GM21367 (cell line): ENCODE measurements around the gene AMZ2.
"Not testable (repeated sequence)": the region's sequence is repeated elsewhere in the genome, so short reads cannot be mapped to it uniquely, and the experiment has no call there.

Experiments used
- ATAC-seq: cut with Tn5 transposase; IDR thresholded peaks from one replicate; pipeline ENCODE4 v1.9.1; 2021; ENCODE audit not compliant: unreplicated experiment

AMZ2 gene, protein sequence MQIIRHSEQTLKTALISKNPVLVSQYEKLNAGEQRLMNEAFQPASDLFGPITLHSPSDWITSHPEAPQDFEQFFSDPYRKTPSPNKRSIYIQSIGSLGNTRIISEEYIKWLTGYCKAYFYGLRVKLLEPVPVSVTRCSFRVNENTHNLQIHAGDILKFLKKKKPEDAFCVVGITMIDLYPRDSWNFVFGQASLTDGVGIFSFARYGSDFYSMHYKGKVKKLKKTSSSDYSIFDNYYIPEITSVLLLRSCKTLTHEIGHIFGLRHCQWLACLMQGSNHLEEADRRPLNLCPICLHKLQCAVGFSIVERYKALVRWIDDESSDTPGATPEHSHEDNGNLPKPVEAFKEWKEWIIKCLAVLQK

DNA sequence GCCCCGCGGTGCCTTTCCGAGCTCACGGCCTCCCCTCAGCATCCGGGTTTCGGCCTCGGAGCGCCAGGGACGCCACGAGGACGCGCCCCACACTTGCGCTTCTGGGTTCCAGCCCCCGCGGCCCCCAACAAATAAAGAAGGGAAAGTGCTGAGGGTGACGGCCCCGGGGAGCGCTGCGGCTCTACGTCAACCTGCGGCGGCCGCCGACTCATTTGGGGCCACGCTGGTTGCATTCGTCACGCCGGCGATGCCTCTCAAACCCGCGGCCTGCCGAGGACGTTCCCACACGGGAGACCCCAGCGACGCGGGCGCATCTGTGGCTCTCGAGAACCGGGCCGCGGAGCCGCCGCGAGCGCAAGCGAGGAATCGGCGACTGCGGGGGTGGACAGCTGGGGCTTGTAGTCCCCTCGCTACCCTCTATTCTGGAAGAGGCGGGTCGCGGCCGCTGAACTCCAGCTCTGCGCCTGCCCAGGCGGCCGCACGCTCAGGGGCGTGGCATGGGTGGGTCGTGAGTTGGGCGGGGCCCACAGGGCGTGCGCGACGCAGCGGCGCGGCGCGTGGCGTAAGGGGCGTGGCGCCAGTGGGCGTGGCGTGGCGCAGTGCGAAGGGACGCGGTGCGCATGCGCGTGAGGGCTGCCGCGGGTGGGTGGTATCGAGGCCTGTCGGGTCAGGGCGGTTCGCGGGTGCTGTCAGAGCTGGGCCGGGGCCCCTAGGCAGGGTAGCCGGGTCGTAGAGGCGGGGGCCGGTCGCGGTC lies at the start of gene AMZ2:
AMZ2 (plus strand) TSS at position 599 of the 754 bp plus-strand sequence. CDS start 2,145 bp downstream, outside the sequence.
- peak; percentile 86 for ATAC-seq

DNA sequence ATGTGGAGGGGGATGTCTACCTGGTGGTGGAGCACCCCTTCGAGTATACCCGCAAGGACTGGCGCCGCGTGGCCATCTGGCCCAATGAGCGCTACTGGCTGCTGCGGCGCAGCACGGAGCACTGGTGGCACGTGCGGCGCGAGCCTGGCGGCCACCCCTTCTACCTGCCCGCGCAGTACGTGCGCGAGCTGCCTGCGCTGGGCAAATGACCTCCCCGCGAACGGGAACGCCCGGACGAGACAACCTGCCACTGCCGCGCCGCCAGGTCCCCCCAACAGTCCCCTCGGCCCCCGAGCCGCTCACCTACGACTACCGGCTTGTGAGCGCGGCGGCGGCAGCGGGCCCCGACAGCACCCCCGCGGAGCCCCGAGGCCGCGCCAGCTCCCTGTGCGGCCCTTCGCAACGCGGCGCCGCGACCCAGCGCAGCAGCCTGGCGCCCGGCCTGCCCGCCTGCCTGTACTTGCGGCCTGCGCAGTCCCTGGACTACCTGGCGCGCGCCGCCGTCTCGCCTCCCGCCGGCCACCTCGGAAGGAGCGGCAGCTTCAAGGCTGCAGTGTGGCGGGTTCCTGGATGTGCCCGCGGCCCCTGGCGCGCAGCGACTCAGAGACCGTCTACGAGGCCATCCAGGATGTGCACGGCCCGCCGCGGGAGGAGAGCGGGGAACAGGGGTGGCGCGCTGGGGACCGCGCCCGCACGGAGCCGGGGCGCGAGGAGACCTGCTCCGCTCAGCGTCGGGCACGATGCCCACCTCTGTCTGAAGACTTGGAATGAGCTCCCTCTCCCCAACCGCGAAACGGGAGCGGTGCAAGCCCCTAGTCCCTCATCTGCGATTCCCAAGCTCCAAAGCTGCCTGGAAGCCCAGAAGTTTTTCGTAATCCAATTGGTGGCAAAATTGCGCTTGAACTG lies 48.7 kb upstream of the AMZ2 start:
- ATAC-seq: no peak

DNA sequence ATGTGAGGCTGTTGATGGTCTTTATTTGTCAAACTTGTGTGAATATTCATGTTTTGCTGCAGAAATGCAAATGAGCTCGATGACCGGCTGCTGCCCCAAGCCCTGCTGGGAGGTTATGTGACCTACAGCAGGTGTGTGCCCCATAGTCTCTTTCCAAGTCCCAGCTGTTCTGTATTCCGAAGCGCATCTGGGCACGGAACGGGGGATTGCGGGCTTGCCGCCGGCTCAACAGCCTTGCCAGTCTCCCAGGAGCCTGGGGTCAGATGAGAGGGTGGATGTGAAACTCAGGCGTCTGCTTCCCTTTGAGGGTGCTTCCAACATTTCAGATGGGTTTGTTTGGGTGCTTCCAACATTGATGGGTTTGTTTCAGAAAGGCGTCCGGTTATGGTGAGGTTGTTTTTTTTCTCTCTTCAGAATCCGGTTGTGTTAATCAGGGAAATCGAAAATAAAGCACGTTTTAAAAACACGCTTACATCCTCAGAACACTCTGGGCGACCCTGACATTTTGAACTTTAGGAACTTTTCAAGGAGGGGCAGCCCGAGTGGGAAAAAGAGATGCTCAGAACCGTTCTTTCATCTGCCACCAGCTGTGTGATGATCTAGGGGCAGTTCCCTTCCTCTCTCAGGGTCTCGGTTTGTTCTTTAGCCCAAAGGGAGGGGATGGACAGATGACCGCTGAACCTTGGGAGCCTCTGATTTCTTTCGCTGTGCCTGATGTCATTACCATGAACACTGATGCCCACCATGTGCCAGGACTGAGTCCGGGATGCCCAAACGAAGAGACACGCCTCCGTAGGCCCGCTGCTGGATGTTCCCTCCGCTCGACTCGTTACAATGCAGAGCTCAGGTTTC lies 47.8 kb upstream of the AMZ2 start:
- ATAC-seq: no peak

DNA sequence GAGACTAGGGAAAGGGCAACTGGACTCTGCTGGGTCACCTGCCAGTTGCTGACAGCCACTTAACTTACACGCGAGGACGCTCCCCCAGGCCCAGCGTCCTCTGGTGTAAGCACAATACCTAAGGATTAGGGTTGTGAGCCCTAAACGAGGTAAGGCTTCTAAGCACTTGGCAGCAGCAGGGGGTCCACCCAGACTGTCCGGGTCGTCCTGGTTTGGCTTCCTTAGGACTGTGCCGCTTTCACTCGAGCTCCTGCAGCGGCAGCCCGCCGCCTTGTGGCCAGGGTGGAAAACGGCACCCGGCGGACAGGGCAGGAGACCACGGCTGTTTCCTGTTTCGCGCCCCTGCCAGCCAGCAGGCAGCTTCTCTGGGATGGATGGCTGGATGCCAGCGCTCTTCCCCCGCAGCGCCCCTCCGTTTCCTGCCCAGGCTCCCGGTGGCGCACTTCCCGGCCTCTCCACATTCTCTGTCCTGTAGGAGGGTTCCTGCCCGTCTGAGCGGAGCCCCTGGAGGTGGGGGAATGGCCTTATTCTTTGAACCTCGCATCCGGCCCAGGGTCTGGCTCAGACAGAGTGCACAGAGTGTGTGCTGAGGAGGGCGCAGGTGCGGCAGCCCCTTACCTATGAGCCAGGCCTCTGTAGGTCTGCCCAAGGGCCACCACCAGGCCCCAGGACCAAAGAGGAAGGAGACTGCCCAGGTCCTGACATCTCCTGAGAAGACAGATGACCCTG lies 47.0 kb upstream of the AMZ2 start:
- ATAC-seq: no peak

DNA sequence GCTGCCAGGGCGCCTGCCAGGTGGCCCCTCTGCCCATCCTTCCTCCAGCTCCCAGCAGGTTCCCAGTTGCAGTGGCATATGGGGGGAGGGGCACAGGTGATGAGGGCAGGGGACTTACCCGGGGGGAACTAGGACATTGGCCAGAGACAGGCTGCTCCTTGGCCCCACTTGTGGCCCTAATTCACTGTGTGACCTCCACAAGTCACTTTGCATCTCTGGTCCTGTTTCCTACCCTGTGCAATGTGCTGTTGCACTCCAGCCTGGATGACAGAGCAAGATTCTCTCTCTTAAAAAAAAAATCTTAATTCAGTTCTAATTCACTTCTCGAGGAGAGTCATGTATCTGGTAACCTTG lies 46.4 kb upstream of the AMZ2 start:
- ATAC-seq: not testable (repeated sequence)

DNA sequence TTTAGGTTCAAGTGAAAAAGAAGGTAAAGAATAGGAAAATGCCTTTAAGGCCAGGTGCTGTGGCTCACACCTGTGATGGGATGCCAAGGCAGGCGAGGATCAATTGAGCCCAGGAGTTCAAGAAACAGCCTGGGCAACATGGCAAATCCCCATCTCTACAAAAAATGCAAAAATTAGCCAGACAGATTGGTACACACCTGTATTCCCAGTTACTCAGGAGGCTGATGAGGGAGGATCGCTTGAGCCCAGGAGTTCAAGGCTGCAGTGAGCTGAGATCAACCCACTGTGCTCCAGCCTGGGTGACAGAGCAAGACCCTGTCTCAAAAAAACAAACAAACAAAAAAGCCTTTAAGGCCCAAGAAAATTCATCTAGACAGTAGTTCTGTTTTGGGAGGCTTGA lies 45.5 kb upstream of the AMZ2 start:
- not testable (repeated sequence) for ATAC-seq

DNA sequence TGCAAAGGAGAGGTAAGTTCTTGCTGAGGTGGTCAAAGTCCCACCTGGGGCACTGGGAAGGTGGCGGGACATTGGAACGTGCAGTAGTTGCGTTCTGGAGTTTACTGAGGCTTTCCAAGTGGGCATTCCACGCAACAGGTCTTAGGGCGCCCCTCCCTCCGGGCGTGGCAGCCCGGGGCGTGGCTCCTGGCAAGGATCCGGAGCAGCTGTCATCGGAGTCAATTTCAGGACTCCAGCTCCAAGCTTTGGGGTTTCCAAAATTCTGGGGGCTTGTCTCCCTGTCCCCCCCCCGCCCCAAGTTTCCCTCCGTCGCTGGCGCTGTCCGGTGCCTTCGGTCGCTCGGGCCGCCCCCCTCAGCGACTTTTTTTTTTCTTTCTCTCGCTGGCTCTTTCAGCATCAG lies 43.1 kb upstream of the AMZ2 start:
- no peak for ATAC-seq

DNA sequence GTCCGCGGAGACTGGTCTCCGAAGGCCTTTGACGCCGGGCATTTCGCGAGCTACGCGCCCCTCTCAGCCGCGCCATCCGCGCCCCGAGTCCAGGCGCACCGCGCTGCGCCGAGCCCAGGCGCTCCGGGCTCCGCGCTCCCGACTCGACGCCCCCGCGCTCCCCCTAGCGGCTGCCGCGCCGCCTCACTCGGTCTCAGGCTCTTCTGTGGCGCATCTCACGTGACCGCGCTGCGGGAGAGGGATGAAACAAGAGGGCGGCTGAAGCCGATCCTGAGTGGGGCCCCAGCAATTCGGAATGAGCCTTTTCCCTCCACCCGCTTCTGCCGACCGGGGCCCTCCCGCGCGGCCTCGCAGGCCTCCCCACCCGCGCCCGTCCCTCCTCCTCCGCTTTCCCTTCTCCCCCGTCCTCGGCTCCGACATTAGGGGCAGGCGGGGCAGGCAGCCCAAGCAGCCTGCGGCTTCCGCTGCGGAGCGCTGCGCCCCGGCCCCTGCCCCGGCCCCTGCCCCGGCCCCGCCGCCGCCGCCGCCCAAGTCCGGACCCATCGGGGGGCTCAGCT lies 42.5 kb upstream of the AMZ2 start:
- ATAC-seq: peak; percentile 82

DNA sequence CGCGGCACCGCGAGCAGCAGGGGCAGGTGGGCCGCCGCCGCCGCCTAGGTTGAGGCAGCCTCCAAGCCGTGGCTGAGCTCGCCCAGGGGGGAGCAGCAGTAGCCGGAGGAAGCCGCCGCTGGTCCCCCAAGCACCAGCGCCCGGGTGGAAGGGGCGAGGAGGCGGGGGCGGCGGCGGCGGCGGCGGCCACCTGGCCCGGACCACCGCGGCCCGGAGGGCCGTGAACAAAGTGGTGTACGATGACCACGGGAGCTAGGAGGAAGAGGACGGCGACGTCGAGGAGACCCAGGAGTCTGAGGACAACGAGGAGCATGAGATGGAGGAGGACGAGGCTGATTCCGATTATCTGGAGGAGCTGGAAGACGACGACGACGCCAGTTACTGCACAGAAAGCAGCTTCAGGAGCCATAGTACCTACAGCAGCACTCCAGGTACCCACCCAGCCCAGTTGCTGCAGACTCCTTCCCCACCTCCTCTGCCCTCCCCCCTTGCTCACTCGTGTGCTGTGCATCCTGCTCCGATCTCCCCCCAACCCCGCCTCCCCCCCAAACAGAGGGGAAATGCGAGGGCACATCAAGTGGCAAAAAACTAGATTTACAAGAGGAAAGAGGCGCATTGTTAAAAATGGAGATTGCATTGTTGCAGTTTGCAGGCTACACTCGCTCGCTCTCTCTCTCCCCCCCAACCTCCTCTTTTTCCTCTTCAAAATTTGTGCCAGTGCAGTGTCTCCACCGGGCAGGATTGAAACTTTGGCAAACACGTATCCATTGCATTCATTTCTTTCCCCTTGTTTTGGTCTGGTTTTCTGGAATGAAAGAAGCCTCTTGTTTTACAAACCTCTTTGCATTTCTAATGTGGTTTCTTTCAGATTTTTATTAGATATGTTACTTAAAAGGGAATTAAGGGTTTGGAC lies 41.8 kb upstream of the AMZ2 start:
- no peak for ATAC-seq

DNA sequence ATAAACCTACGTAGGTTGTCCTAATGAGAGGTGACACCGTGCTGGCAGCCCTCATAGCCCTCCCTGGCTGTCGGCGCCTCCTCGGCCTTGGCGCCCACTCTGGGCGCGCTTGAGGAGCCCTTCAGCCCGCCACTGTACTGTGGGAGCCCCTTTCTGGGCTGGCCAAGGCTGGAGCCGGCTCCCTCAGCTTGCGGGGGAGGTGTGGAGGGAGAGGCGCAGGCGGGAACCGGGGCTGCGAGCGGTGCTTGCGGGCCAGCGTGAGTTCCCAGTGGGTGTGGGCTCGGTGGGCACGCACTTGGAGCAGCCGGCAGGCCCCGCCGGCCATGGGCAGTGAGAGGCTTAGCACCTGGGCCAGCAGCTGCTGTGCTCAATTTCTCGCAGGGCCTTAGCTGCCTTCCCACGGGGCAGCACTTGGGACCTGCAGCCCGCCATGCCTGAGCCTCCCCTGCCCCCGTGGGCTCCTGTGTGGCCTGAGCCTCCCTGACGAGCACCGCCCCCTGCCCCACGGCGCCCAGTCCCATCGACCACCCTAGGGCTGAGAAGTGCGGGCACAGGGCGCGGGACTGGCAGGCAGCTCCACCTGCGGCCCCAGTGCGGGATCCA lies 40.1 kb upstream of the AMZ2 start:
- no peak for ATAC-seq

DNA sequence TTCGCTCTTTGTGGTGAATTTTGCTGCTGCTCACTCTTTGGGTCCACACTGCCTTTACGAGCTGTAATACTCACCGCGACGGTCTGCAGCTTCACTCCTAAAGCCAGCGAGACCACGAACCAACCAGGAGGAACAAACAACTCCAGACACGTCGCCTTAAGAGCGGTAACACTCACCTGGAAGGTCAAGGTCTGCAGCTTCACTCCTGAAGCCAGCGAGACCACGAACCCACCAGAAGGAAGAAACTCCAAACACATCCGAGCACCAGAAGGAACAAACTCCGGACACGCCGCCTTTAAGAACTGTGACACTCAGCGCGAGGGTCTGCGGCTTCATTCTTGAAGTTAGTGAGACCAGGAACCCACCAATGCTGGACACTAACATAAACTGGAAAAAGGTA lies 39.2 kb upstream of the AMZ2 start:
- not testable (repeated sequence) for ATAC-seq

DNA sequence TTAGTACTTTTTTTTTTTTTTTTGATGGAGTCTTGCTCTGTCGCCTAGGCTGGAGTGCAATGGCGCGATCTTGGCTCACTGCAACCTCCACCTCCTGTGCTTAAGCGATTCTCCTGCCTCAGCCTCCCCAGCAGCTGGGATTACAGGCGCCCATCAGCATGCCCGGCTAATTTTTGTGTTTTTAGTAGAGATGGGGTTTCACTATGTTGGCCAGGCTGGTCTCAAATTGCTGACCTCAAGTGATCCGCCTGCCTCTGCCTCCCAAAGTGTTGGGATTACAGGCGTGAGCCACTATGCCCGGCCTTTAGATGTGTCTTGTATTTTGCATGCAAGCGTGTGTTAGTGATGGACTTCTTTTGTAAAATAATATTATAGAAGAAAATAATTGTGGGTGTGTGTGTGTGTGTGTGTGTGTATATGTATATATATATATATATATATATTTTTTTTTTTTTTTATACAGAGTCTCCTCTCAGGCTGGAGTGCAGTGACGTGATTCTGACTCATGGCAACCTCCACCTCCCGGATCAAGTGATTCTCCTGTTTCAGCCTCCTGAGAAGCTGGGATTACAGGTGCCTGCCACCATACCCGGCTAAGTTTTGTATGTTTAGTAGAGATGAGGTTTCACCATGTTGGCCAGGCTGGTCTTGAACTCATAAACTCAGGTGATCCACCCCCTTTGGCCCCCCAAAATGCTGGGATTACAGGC lies 38.5 kb upstream of the AMZ2 start:
- not testable (repeated sequence) for ATAC-seq

DNA sequence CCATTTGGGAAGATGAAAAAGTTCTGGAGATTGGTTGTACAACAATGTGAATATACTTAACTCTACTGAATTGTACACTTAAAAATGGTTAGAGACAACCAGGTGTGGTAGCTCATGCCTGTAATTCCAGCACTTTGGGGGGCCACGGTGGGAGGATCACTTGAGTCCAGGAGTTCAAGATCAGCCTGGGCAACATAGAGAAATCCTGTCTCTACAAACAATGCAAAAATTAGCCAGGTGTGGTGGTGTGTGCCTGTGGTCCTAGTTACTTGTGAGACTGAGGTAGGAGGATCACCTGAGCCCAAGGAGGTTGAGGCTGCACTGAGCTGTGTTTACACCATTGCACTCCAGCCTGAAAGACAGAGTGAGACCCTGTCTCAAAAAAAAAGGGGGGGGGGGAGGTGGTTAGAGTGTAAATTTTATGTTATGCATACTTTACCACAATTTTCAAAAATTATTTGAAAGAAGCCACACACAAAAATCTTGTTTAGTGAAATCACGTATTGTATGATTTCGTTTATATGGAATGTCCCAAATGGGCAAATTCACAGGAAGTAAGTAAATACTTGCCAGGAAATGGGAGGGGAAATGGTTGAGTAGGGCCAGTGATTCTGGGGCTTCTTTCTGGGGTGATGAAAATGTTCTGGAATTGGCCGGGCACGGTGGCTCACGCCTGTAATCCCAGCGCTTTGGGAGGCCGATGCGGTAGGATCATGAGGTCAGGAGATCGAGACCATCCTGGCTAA lies 37.1 kb upstream of the AMZ2 start:
- no peak for ATAC-seq

DNA sequence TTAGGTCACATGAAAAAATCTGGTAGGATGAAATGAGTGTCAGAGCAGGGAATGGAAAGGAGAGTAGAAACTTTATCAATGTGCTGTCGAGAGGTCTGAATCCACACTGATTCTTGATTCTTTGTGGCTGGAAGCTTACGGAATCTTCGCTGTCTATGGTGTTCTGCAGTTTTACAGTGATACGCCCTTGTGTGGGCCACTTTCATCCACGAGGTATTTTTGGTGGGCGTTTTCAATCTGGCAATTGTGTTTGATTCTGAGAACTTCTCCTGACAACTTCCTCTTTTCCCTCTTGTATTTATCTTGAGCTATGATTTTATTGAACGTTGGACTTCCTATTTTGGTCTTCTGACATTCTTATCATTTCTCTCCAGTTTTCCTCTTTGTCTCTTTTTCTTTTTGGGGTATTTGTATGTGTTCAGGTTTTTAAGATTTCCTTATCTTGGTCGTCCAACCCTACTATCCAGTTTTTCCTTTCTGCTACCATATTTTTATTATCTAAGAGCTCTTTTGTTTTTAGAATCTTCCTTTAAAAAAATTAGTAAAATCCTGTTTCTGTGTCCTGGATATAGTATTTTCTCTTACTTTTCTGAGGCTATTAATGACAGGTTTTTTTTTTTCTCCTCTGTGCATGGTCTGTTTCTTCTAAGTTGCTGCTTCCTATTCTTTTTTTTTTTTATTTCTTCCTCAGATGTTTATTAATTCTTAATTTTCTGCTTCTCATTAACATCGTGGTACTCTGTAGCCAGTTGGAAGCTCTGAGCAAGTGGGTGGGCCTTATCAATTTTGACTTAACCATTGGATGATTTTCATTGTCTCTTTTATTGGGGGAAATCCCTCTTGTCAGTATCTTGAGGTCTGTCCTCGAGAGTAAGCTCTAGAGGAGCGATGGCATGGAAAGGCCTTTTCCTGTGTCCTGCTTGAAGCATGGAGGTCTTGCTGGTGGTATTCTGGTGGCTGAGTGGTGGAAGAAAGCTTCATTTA lies 34.1 kb upstream of the AMZ2 start:
- ATAC-seq: not testable (repeated sequence)

DNA sequence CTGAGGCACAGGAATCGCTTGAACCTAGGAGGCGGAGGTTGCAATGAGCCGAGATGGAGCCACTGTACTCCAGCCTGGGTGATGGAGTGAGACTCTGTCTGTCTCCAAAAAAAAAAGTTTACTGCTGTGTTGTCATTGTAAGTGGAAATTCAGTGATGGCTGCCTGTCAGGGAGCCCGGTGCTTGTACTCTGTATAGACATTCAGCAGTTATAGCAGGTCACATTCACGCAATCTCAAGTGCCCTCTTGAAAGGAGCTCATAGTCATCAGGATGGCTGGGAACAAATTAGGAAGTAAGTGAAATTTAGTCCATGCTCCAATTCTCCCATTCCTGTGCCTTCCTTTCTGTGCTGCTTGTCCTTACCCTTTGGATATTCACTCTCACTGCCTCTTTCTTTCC lies 32.4 kb upstream of the AMZ2 start:
- not testable (repeated sequence) for ATAC-seq

DNA sequence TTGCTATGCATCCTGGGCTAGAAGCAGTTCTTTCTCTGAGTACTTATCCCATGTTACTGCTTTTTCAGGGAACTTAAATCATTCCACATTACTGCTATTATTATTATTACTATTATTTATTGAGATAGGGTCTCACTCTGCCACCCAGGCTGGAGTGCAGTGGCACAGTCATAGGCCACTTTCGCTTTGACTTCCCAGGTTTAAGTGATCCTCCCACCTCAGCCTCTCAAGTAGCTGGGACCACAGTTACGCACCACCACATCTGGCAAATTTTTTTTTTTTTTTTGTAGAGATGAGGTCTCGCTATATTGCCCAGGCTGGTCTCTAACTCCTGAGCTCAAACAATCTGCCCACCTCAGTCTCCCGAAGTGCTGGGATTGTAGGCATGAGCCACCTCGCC lies 28.4 kb upstream of the AMZ2 start:
- not testable (repeated sequence) for ATAC-seq
